GM23338 (cell line): ENCODE data around the gene ATP5MC2.

ENCODE experiments used
- CREB1 ChIP-seq: fragments of 250-450 bp; sonication (Bioruptor Pico); IDR thresholded peaks from 2 replicates; pipeline ENCODE4 v1.5.0; 2020; ENCODE audit warnings: low read depth, mild to moderate bottlenecking, moderate library complexity
- CTCF ChIP-seq, 2 experiments: fragments of 200-600 bp in 1 of 2; sonication (generic) in 1 of 2; conservative IDR thresholded peaks; 2 replicates each; pipeline versions ENCODE4 v1.5.1 to v1.6.1; 2016 to 2017; ENCODE audit warnings: antibody characterized with exemption in 2 of 2, low read depth in 2 of 2, mild to moderate bottlenecking in 2 of 2, moderate library complexity in 1 of 2
- EZH2 ChIP-seq: fragments of 200-600 bp; sonication (generic); IDR thresholded peaks from one replicate; pipeline ENCODE4 v1.8.0; 2017; ENCODE audit warnings: antibody characterized with exemption, mild to moderate bottlenecking, low read depth; ENCODE audit not compliant: unreplicated experiment
- EZH2phosphoT487 ChIP-seq: fragments of 200-600 bp; sonication (generic); IDR thresholded peaks from one replicate; pipeline ENCODE4 v1.8.1; 2018; ENCODE audit warnings: antibody characterized with exemption; ENCODE audit not compliant: unreplicated experiment
- JUNB ChIP-seq: IDR thresholded peaks from one replicate; pipeline ENCODE4 v1.6.1; 2016; ENCODE audit warnings: antibody characterized with exemption; ENCODE audit not compliant: unreplicated experiment
- POLR2AphosphoS5 ChIP-seq: IDR thresholded peaks from 2 replicates; pipeline ENCODE4 v1.6.1; 2016; ENCODE audit warnings: antibody characterized with exemption, low read depth
- REST ChIP-seq: IDR thresholded peaks from one replicate; pipeline ENCODE4 v1.6.1; 2018; ENCODE audit warnings: antibody characterized with exemption; ENCODE audit not compliant: unreplicated experiment
- ZNF114 ChIP-seq: fragments of 250-450 bp; sonication (Bioruptor Pico); IDR thresholded peaks from 2 replicates; pipeline ENCODE4 v1.5.0; 2020; ENCODE audit warnings: mild to moderate bottlenecking, moderate library complexity
- ZNF331 ChIP-seq: fragments of 250-450 bp; sonication (Bioruptor Pico); IDR thresholded peaks from 2 replicates; pipeline ENCODE4 v1.5.0; 2020; ENCODE audit warnings: low read depth, mild to moderate bottlenecking, moderate library complexity

GRCh38 chr12:53677800-53678148, 1.9 kb upstream of the ATP5MC2 start:
- TF ChIP-seq EZH2, result no peak
- no peak for TF ChIP-seq EZH2phosphoT487
- no peak for TF ChIP-seq CTCF (conservative IDR thresholded peaks at IDR 0.05; ENCODE audit: low read depth in 2 of 2)
- no peak for TF ChIP-seq POLR2AphosphoS5
- no peak for TF ChIP-seq REST
- TF ChIP-seq CREB1, result no peak
- TF ChIP-seq ZNF331 (CRISPR knock-in tag), result no peak
- no peak for TF ChIP-seq JUNB
- TF ChIP-seq ZNF114 (CRISPR knock-in tag), result no peak
